Measurements from ENCODE around the gene ATP5PO. TPM values are rescaled to one million over a fixed set of nuclear protein-coding genes. Genes with fewer than 3 reads are reported as not detected.
"Not testable (repeated sequence)": the region's sequence is repeated elsewhere in the genome, so short reads cannot be mapped to it uniquely, and the experiment has no call there.

The ATP5PO gene
- total RNA-seq, 1 donor: 96.4 TPM

- DNase-seq (ENCODE audit: low read depth in 2 of 3, low spot score in 2 of 3): no peak
These were observed 42.6 kb downstream of the ATP5PO start for GRCh38 chr21:33872881-33873515.

DNA sequence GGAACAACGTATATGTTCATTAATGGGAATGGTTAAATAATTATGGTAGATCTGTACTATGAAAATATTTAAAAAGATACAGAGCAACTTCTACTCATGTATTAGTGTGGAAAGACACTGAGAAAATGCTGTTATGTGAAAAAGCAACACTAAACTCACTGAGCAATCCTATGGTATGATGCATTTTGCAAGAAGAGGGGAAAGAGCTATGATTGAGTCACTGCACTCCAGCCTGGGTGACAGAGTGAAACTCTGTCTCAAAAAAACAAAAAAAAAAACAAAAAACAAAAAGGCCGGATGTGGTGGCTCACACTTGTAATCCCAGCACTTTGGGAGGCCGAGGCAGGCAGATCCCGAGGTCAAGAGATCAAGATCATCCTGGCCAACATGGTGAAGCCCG, 44.4 kb downstream of the ATP5PO start:
- DNase-seq (ENCODE audit: low read depth in 2 of 3, low spot score in 2 of 3): no peak

- no peak for DNase-seq (ENCODE audit: low read depth in 2 of 3, low spot score in 2 of 3)
These were observed 44.8 kb downstream of the ATP5PO start for GRCh38 chr21:33870768-33871167.

DNA sequence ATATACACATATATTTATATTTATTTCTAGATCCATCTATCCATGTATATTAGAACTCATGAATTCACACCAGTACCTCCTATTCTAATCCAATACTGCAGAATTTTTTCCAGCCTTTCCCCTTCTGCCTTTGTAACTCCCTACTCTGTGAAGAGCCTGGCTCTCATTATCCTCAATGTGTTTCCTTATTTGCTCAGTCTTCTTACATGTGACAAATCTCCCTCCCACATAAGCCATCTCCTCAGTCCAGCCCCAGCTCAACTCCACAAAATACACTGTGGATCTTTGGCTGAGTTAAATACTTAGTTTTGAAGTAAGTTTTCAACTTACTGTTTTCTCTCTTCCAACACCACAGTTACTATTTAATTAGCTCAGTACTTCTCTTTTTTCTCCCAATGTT, 45.7 kb downstream of the ATP5PO start:
- DNase-seq (ENCODE audit: low read depth in 2 of 3, low spot score in 2 of 3): no peak

GRCh38 chr21:33867868-33868267, 47.7 kb downstream of the ATP5PO start:
- peak in 1 of 3 donors; percentile 6 for DNase-seq (ENCODE audit: low read depth in 2 of 3, low spot score in 2 of 3)

DNA sequence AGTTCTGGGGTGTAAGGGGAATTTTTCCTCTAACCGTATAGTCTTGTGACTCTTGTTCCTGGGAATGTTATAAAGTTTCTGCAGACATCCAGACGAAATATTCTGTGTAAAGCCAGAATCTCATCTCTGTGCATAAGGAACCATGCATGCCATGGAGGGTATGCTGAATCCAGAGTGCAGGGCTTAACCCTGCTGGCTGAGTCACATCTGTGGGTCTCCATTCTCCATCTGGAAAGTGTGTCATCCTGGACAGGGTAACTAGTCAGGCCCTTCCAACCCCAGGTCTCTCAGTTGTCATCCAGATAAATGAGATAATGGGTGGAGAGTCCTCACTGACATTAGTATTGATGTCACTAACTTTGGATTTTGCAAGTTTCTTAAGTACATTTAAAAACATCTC, 48.8 kb downstream of the ATP5PO start:
- DNase-seq (ENCODE audit: low read depth in 2 of 3, low spot score in 2 of 3): no peak

GRCh38 chr21:33865996-33866575, 49.5 kb downstream of the ATP5PO start:
- DNase-seq (ENCODE audit: low read depth in 2 of 3, low spot score in 2 of 3): no peak

GRCh38 chr21:33865176-33865575, 50.4 kb downstream of the ATP5PO start:
- no peak for DNase-seq (ENCODE audit: low read depth in 2 of 3, low spot score in 2 of 3)

DNA sequence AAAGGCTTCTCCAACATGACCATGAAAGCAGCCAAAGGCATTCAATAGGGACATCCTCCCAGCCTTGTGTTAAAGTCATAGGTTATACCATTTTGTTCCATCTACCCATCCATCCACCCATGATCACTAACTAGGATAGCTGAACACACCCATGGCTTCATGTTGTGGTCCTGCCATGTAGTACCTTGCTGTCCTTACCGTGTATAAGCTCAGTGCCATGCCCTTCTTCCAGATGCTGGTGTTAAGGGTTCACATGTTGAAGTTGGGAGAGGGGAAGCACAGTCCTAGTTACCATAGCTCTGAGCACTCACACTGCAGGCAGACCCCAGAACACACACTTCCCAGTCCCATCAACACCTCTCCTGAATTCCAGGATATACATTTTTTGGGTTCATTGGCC, 51.5 kb downstream of the ATP5PO start:
- no peak for DNase-seq (ENCODE audit: low read depth in 2 of 3, low spot score in 2 of 3)

DNA sequence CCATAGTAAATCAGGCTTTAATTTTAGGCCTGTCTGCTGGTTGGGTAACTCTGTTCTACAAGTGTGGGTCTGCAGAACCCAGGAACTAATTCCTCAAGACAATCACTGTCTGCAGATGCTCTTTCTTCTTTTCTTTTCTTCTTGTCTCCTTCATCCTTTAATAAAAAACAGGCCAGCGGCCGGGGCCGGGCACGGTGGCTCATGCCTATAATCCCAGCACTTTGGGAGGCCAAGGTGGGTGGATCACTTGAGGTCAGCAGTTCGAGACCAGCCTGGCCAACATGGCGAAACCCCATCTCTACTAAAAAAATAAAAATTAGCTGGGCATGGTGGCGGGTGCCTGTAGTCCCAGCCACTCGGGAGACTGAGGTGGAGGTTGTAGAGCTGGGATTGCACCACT, 52.4 kb downstream of the ATP5PO start:
- not testable (repeated sequence) for DNase-seq (ENCODE audit: low read depth in 2 of 3, low spot score in 2 of 3)

DNA sequence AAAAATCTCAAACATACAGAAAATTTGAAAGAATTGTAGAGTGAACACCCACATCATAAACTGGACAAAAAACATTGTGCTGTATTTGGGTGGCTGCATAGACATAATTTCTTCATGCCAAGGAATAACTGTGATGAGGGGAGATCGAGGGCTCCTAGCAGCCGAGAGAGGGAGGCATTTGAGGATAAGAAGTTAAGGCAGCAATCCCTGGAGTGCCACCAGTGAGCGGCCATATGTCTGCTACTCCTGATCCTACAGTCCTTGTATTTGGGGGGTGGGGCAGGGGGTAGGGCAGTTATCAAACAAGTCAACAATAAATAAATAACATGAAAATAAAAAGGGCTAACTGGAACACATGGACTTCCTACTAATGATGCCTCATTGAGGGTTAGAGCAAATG, 54.5 kb downstream of the ATP5PO start:
- no peak for DNase-seq (ENCODE audit: low read depth in 2 of 3, low spot score in 2 of 3)

- no peak for DNase-seq (ENCODE audit: low read depth in 2 of 3, low spot score in 2 of 3)
These were observed 55.2 kb downstream of the ATP5PO start for GRCh38 chr21:33860332-33860879.

- no peak for DNase-seq (ENCODE audit: low read depth in 2 of 3, low spot score in 2 of 3)
These were observed 56.1 kb downstream of the ATP5PO start for GRCh38 chr21:33859373-33860102.

- no peak for DNase-seq (ENCODE audit: low read depth in 2 of 3, low spot score in 2 of 3)
These were observed 56.8 kb downstream of the ATP5PO start for GRCh38 chr21:33858667-33859372.

- no peak for DNase-seq (ENCODE audit: low read depth in 2 of 3, low spot score in 2 of 3)
These were observed 57.5 kb downstream of the ATP5PO start for GRCh38 chr21:33857846-33858666.

DNA sequence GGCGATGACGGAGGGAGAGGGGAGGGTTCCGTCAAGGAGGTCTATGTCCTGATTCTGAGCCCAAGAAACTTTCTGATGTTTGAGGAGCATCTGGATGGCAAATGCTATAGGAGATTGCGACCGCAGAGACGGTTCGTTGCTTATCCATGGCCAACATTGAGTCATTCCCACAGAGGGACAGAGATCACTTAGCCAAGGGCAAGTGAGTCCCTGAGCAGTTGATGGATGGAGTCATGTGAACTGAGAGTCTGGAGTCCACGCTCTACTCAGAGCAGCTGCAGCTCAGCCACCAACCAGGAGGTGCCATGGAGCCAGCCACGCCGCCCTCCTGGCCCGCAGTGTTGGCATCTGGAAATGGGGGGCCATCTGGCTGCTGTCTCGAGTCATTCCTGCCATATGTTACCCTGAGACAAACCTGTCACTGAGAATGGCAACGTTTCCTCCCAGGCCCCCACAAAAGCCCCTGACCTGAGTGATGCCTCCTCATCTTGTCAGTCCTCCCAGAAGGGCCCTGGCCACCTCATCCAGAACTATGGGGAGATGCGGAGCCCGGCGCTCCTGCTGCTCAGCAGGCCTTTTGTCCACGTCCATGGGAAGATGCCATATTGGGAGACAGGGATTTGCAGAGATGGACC, 58.6 kb downstream of the ATP5PO start:
- DNase-seq (ENCODE audit: low read depth in 2 of 3, low spot score in 2 of 3): no peak

GRCh38 chr21:33855190-33855589, 60.4 kb downstream of the ATP5PO start:
- no peak for DNase-seq (ENCODE audit: low read depth in 2 of 3, low spot score in 2 of 3)

DNA sequence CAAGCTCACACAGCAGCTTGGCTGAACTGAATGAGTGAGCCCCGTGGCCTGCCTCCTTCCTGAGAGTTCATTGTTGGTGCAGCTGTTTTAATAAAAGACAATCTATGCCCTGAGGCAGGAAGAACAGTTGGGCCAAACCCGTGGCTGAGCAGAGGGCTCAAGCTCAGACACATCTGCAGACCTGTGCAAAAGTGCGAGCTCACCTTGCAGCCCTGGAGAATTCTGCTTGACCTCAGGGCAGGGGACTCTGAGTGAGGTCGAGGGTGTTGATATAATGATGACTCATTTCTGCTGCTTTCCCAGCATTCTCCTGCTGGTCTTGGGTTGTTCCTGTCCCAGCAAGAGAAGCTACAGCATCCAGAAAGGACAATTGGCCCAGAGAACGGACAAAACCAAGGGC, 61.0 kb downstream of the ATP5PO start:
- DNase-seq (ENCODE audit: low read depth in 2 of 3, low spot score in 2 of 3): no peak
